Breast epithelium (tissue), 4 donors: ENCODE data around the gene REV3L. TPM values are rescaled to one million over a fixed set of nuclear protein-coding genes. Genes with fewer than 3 reads are reported as not detected.

Source experiments
- DNase-seq, 2 donors: peaks; one replicate each; pipeline ENCODE4 v3.0.0-alpha.2; 2019; ENCODE audit warnings: low spot score in 2 of 2
- H3K27ac ChIP-seq, 2 donors: fragments of 200-600 bp; sonication (generic) in 1 of 2; one replicate each; pipeline ENCODE4 v1.5.1; 2016 to 2019; ENCODE audit warnings: mild to moderate bottlenecking in 1 of 2
- H3K27me3 ChIP-seq, 2 donors: fragments of 200-600 bp; sonication (generic) in 1 of 2; one replicate each; pipeline versions ENCODE4 v1.5.1 to v1.6.0; 2017 to 2019; ENCODE audit warnings: control low read depth in 1 of 2, mild to moderate bottlenecking in 1 of 2
- H3K36me3 ChIP-seq: fragments of 200-600 bp; one replicate; pipeline ENCODE4 v1.5.1; 2019
- H3K4me1 ChIP-seq, 2 donors: fragments of 200-600 bp; sonication (generic); one replicate each; pipeline ENCODE4 v1.5.1; 2016 to 2019; ENCODE audit warnings: control low read depth in 1 of 2
- H3K4me3 ChIP-seq, 3 donors: fragments of 200-600 bp; sonication (generic); 1 replicate in 2 of 3; 2 replicates in 1 of 3; pipeline ENCODE4 v1.5.1; 2016 to 2019; ENCODE audit warnings: mild to moderate bottlenecking in 3 of 3, moderate library complexity in 2 of 3
- H3K9me3 ChIP-seq, 2 donors: fragments of 200-600 bp; sonication (generic) in 1 of 2; one replicate each; pipeline ENCODE4 v1.5.1; 2016 to 2019; ENCODE audit warnings: control low read depth in 1 of 2
- POLR2A ChIP-seq: fragments of 450-650 bp; IDR thresholded peaks from one replicate; pipeline ENCODE4 v1.6.1; 2016; ENCODE audit warnings: antibody characterized with exemption, mild to moderate bottlenecking, moderate library complexity
- POLR2AphosphoS5 ChIP-seq, 3 donors: sonication (generic); formaldehyde crosslinking; IDR thresholded peaks; one replicate each; pipeline ENCODE4 v1.6.1; 2017; ENCODE audit warnings: antibody characterized with exemption in 3 of 3
- intact Hi-C: fragments of 100-400 bp; cut with DNase I; formaldehyde crosslinking; loops from one replicate; pipeline ENCODE4 v1.15.1; 2023; ENCODE audit warnings: low total_unique reads
- total RNA-seq, 3 donors: library from RNA; depleted of rRNA; stranded (reverse); fragments of >200 nt; gene quantifications; one replicate each; pipeline ENCODE4 v1.1.0, GENCODE V29; 2016
- TF ChIP-seq, protein P1 (sequence below), 3 donors: fragments of 450-650 bp; IDR thresholded peaks; one replicate each; pipeline ENCODE4 v1.5.1; 2016 to 2017; ENCODE audit warnings: antibody characterized with exemption in 3 of 3, mild to moderate bottlenecking in 3 of 3, moderate library complexity in 3 of 3

The REV3L gene
- total RNA-seq, 3 donors from 2014 or later: 50.3 to 108 (median 82.3) TPM

DNA sequence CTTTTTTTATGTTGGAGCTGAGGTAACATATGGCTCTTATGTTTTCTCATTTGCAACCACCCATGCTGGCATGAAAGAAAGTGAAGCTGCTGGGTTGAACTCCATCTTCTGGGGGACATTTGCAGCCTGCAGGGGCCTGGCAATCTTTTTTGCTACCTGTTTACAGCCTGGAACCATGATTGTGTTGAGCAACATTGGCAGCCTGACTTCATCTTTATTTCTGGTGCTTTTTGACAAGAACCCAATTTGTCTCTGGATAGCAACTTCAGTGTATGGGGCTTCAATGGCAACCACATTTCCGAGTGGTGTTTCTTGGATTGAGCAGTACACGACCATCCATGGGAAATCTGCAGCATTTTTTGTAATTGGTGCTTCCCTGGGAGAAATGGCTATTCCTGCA, 216.7 kb downstream of the REV3L start:
- DNase-seq: no peak
- intact Hi-C loops: no loop called here
- H3K4me3 ChIP-seq: no peak overlapping the region
- no peak overlapping the region for H3K27ac ChIP-seq
- H3K9me3 ChIP-seq: no peaks in the 10 kb centered on the region
- H3K4me1 ChIP-seq: no peaks in the 10 kb centered on the region
- TF ChIP-seq, protein P1, sequence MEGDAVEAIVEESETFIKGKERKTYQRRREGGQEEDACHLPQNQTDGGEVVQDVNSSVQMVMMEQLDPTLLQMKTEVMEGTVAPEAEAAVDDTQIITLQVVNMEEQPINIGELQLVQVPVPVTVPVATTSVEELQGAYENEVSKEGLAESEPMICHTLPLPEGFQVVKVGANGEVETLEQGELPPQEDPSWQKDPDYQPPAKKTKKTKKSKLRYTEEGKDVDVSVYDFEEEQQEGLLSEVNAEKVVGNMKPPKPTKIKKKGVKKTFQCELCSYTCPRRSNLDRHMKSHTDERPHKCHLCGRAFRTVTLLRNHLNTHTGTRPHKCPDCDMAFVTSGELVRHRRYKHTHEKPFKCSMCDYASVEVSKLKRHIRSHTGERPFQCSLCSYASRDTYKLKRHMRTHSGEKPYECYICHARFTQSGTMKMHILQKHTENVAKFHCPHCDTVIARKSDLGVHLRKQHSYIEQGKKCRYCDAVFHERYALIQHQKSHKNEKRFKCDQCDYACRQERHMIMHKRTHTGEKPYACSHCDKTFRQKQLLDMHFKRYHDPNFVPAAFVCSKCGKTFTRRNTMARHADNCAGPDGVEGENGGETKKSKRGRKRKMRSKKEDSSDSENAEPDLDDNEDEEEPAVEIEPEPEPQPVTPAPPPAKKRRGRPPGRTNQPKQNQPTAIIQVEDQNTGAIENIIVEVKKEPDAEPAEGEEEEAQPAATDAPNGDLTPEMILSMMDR (IDR thresholded peaks at IDR 0.05): no peak
- TF ChIP-seq POLR2A (no peak), POLR2AphosphoS5 (IDR thresholded peaks at IDR 0.05) (no peak)
- no peaks in the 10 kb centered on the region for H3K27me3 ChIP-seq
- H3K36me3 ChIP-seq: no peaks in the 10 kb centered on the region

DNA sequence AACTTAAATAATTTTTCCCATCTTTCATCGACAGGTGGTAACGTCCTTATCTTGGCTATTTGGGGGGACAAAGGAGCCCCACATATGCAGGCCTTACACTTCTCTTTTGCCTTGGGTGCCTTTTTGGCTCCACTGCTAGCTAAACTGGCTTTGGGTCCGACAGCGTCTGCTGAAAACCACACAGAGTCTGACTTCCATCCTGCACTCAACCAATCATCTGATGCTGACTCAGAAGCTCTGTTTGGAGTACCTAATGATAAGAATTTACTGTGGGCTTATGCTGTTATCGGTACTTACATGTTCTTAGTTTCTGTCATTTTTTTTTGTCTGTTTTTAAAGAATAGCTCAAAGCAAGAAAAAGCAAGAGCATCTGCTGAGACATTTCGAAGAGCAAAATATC, 217.2 kb downstream of the REV3L start:
- no peak overlapping the region for H3K4me3 ChIP-seq
- H3K9me3 ChIP-seq: no peaks in the 10 kb centered on the region
- H3K27ac ChIP-seq: no peak overlapping the region
- no peaks in the 10 kb centered on the region for H3K27me3 ChIP-seq
- no peaks in the 10 kb centered on the region for H3K36me3 ChIP-seq
- DNase-seq: no peak
- intact Hi-C loops: no loop called here
- TF ChIP-seq, protein P1 (IDR thresholded peaks at IDR 0.05): no peak
- TF ChIP-seq POLR2A (no peak), POLR2AphosphoS5 (IDR thresholded peaks at IDR 0.05) (no peak)
- H3K4me1 ChIP-seq: no peaks in the 10 kb centered on the region

DNA sequence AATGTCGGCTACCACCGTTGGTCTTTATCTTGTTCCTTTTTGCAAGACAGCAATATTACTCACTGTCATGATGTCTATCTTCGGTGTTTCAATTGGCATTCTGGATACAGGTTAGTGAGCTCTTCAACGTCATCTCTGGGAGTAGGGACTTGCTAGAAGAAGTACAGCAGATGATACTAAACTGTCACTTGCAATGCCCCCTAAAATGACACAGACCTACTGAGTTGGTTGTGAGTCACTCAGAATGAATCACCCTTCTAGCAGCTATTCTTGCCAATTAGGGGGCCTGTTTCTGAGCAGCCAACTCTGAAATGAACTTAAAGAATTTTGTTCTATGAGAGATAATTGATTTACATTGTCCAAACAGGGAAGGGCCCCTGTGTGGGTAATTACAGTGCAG, 219.2 kb downstream of the REV3L start:
- H3K36me3 ChIP-seq: no peaks in the 10 kb centered on the region
- TF ChIP-seq, protein P1 (IDR thresholded peaks at IDR 0.05): no peak
- no peak for TF ChIP-seq POLR2AphosphoS5 (IDR thresholded peaks at IDR 0.05)
- TF ChIP-seq POLR2A: no peak
- no peaks in the 10 kb centered on the region for H3K4me1 ChIP-seq
- intact Hi-C loops: no loop called here
- H3K4me3 ChIP-seq: no peak overlapping the region
- no peak overlapping the region for H3K27ac ChIP-seq
- H3K9me3 ChIP-seq: no peaks in the 10 kb centered on the region
- no peaks in the 10 kb centered on the region for H3K27me3 ChIP-seq
- DNase-seq: no peak

DNA sequence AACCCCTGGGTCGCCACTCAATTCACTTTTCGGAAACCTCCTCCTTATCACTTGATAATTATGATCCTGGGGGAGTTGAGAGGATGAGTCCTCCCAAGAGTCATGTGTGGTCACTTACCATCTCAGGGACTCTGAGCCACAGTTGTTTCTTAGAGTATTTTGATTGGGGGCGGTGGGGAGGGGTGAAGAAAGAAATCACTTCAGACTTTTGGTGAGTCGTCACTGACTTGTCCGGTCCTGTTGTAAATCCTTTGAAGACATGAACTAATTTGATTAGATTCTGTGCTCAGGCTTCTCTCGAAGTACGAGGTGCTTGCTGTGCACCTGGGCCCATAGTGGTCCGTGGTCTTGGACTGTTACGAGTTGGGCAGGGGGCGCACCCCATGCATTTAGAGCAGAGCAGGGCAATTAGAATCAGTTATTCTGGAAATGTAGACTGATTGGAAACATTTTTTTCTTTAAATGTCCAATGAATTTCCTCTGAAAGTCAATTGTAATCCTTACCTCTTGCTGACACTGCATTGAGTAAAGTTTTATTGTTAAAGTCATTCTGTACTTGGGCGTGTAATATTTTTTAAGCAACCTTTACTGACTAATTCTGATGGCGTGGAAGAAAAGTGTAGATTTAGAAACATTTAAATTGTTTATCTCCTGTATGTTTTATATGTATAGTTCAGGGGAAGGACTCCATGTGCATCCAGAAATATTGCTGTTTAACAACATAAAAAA, 222.3 kb downstream of the REV3L start:
- Histone ChIP-seq H3K4me1 (no peaks in the 10 kb centered on the region), H3K27ac (no peak overlapping the region), H3K36me3 (no peaks in the 10 kb centered on the region), H3K27me3 (no peaks in the 10 kb centered on the region), H3K9me3 (no peaks in the 10 kb centered on the region), H3K4me3 (peak overlapping the region in 1 of 3 donors; percentile 79)
- TF ChIP-seq POLR2AphosphoS5 (IDR thresholded peaks at IDR 0.05) (no peak), POLR2A (no peak)
- TF ChIP-seq, protein P1 (IDR thresholded peaks at IDR 0.05): no peak
- no peak for DNase-seq
- intact Hi-C loops: no loop called here

DNA sequence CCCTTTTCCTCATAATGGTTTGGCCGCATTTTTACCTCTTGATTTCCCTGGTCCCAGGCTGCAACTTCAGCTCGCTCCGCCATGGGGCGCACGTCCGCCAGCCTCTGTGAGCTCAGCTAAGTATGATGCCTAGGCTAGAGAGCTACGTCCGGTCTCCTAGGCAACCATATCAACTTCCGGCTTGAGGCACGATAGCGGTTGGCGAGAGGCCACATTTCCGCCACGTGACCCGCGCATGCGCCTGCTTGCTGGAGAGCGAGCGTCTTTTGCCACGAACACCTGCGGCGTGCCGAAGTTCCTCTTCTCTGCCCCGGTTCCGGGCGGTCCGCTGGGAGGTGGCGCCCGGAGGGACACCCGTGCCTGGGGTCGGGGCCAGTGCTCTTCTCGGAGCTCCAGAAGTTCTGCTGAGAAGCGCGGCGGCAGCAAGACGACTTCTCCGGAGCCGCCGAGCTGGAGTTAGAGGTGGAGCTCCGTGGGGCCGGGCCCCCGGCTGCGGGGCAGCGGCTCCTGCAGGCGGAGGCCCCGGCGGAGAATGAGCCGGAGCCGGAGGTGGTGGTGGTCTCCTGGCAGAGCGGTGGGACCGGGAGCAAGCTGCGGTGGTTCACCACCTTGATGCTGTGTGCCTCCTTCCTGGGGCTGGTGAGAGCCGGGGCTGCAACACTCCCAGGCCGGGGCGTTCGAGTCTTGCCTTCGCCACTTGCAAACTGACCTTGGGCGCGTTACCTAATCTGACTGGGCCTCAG, 223.8 kb downstream of the REV3L start:
- H3K27me3 ChIP-seq: no peaks in the 10 kb centered on the region
- TF ChIP-seq POLR2A (peak; percentile 41), POLR2AphosphoS5 (IDR thresholded peaks at IDR 0.05) (peak; percentile 89 to 94 (median 92))
- TF ChIP-seq, protein P1 (IDR thresholded peaks at IDR 0.05): peak; percentile 98 to 99 (median 99)
- peak; percentile 98 to 99 for DNase-seq
- intact Hi-C loops: no loop called here
- H3K36me3 ChIP-seq: no peaks in the 10 kb centered on the region
- H3K9me3 ChIP-seq: no peaks in the 10 kb centered on the region
- H3K27ac ChIP-seq: peak overlapping the region; percentile 90
- no peaks in the 10 kb centered on the region for H3K4me1 ChIP-seq
- peak overlapping the region; percentile 69 to 80 (median 79) for H3K4me3 ChIP-seq
